GM19452 (cell line): ENCODE results near the gene HDDC2.
"Not testable (repeated sequence)": the region's sequence is repeated elsewhere in the genome, so short reads cannot be mapped to it uniquely, and the experiment has no call there.

Experiments
- ATAC-seq: cut with Tn5 transposase; IDR thresholded peaks from one replicate; pipeline ENCODE4 v1.9.1; 2021; ENCODE audit not compliant: unreplicated experiment

HDDC2 gene

GRCh38 chr6:125307150-125307838 lies 5.5 kb upstream of the HDDC2 start:
- ATAC-seq = no peak

GRCh38 chr6:125306756-125307149 lies 5.0 kb upstream of the HDDC2 start:
- no peak for ATAC-seq

- no peak for ATAC-seq
Observed at GRCh38 chr6:125304970-125305660, 3.3 kb upstream of the HDDC2 start.

- no peak for ATAC-seq
Observed at GRCh38 chr6:125303512-125303854, 1.7 kb upstream of the HDDC2 start.

- ATAC-seq = no peak
Observed at GRCh38 chr6:125302840-125303511, 1.2 kb upstream of the HDDC2 start.

- no peak for ATAC-seq
Observed at GRCh38 chr6:125300992-125301434, 754 bp downstream of the HDDC2 start.

GRCh38 chr6:125299257-125299656 lies 2.5 kb downstream of the HDDC2 start:
- no peak for ATAC-seq

GRCh38 chr6:125296471-125296870 lies 5.3 kb downstream of the HDDC2 start:
- no peak for ATAC-seq

GRCh38 chr6:125294925-125295324 lies 6.8 kb downstream of the HDDC2 start:
- no peak for ATAC-seq

GRCh38 chr6:125294036-125294435 lies 7.7 kb downstream of the HDDC2 start:
- ATAC-seq = no peak

- ATAC-seq = no peak
Observed at GRCh38 chr6:125293587-125293986, 8.2 kb downstream of the HDDC2 start.

- no peak for ATAC-seq
Observed at GRCh38 chr6:125287718-125288117, 14.0 kb downstream of the HDDC2 start.

GRCh38 chr6:125285936-125286335 lies 15.8 kb downstream of the HDDC2 start:
- ATAC-seq = no peak

- no peak for ATAC-seq
Observed at GRCh38 chr6:125285353-125285752, 16.4 kb downstream of the HDDC2 start.

GRCh38 chr6:125282470-125282869 lies 19.3 kb downstream of the HDDC2 start:
- not testable (repeated sequence) for ATAC-seq

- not testable (repeated sequence) for ATAC-seq
Observed at GRCh38 chr6:125280370-125281035, 21.3 kb downstream of the HDDC2 start.

GRCh38 chr6:125279961-125280360 lies 21.8 kb downstream of the HDDC2 start:
- no peak for ATAC-seq

GRCh38 chr6:125277838-125278237 lies 23.9 kb downstream of the HDDC2 start:
- ATAC-seq = no peak

GRCh38 chr6:125275779-125276178 lies 26.0 kb downstream of the HDDC2 start:
- no peak for ATAC-seq

- ATAC-seq = no peak
Observed at GRCh38 chr6:125274935-125275334, 26.8 kb downstream of the HDDC2 start.

- no peak for ATAC-seq
Observed at GRCh38 chr6:125273965-125274364, 27.8 kb downstream of the HDDC2 start.

GRCh38 chr6:125273251-125273650 lies 28.5 kb downstream of the HDDC2 start:
- ATAC-seq = no peak
